ENCODE results near the gene RAD18. TPM values are rescaled to one million over a fixed set of nuclear protein-coding genes. Genes with fewer than 3 reads are reported as not detected.

RAD18 gene
- total RNA-seq, 8 experiments from 2014 or later: 3.7 to 21.6 (median 7.0) TPM

Other genes starting within 250 kb of the RAD18 start
- under 1 TPM in 4 of 8 experiments, not detected in 4; 0.25 to 0.77 (median 0.46) TPM for gene CAV3, start 229.7 kb downstream of the RAD18 start, total RNA-seq
- gene OXTR, start 193.9 kb downstream of the RAD18 start, total RNA-seq: 1 to 10 TPM in 3 of 8 experiments, under 1 TPM in 5; 0.41 to 2.1 (median 0.85) TPM